Gastroesophageal sphincter (tissue), 4 donors: ENCODE results near the gene HNRNPA2B1. TPM values are rescaled to one million over a fixed set of nuclear protein-coding genes. Genes with fewer than 3 reads are reported as not detected.

Source experiments
- ATAC-seq: fragments of 150-250 bp; one replicate; pipeline ENCODE4 v1.9.1; 2016; ENCODE audit warnings: mild to moderate bottlenecking, moderate library complexity
- H3K27ac ChIP-seq, 4 donors: fragments of 200-600 bp; sonication (generic) in 3 of 4; 1 replicate in 3 of 4; 2 replicates in 1 of 4; pipeline ENCODE4 v1.5.1; 2016 to 2019
- H3K27me3 ChIP-seq: fragments of 200-600 bp; sonication (generic); one replicate; pipeline ENCODE4 v1.5.1; 2019
- H3K36me3 ChIP-seq, 2 donors: fragments of 200-600 bp; sonication (generic); one replicate each; pipeline ENCODE4 v1.5.1; 2019; ENCODE audit warnings: control low read depth in 1 of 2
- H3K4me1 ChIP-seq, 3 donors: fragments of 200-600 bp; sonication (generic); 1 replicate in 2 of 3; 2 replicates in 1 of 3; pipeline ENCODE4 v1.5.1; 2016 to 2019; ENCODE audit warnings: control low read depth in 2 of 3
- H3K4me3 ChIP-seq, 2 donors: fragments of 200-600 bp; sonication (generic); one replicate each; pipeline ENCODE4 v1.5.1; 2019; ENCODE audit warnings: mild to moderate bottlenecking in 1 of 2, moderate library complexity in 1 of 2
- H3K9me3 ChIP-seq, 3 donors: fragments of 200-600 bp; sonication (generic); one replicate each; pipeline ENCODE4 v1.5.1; 2017 to 2019; ENCODE audit warnings: control low read depth in 2 of 3
- EP300 ChIP-seq: sonication (generic); formaldehyde crosslinking; IDR thresholded peaks from one replicate; pipeline ENCODE4 v1.6.1; 2017; ENCODE audit warnings: antibody characterized with exemption, mild to moderate bottlenecking
- POLR2A ChIP-seq, 2 donors: fragments of 450-650 bp; IDR thresholded peaks; one replicate each; pipeline ENCODE4 v1.6.1; 2017; ENCODE audit warnings: antibody characterized with exemption in 2 of 2, mild to moderate bottlenecking in 2 of 2, moderate library complexity in 1 of 2
- POLR2AphosphoS5 ChIP-seq: sonication (generic); formaldehyde crosslinking; IDR thresholded peaks from one replicate; pipeline ENCODE4 v1.6.1; 2017; ENCODE audit warnings: antibody characterized with exemption
- WGBS, 2 donors: methylation state at CpG; one replicate each; pipeline ENCODE4 v1.1.5; 2018; ENCODE audit warnings: low coverage in 1 of 2; 5-methylcytosine and 5-hydroxymethylcytosine counted together
- total RNA-seq, 4 donors: library from RNA; depleted of rRNA; stranded (reverse); fragments of >200 nt; gene quantifications; one replicate each; pipeline ENCODE4 v1.1.0, GENCODE V29; 2016
- TF ChIP-seq, protein P1 (sequence below), 4 experiments: fragments of 200-600 bp in 2 of 4; fragments of 450-650 bp in 2 of 4; sonication (generic) in 1 of 4; IDR thresholded peaks; one replicate each; pipeline ENCODE4 v1.5.1; 2017 to 2019; ENCODE audit warnings: antibody characterized with exemption in 4 of 4, mild to moderate bottlenecking in 2 of 4, moderate library complexity in 2 of 4

Gene HNRNPA2B1
- total RNA-seq, 4 donors from 2014 or later, result 171 to 210 (median 189) TPM

DNA sequence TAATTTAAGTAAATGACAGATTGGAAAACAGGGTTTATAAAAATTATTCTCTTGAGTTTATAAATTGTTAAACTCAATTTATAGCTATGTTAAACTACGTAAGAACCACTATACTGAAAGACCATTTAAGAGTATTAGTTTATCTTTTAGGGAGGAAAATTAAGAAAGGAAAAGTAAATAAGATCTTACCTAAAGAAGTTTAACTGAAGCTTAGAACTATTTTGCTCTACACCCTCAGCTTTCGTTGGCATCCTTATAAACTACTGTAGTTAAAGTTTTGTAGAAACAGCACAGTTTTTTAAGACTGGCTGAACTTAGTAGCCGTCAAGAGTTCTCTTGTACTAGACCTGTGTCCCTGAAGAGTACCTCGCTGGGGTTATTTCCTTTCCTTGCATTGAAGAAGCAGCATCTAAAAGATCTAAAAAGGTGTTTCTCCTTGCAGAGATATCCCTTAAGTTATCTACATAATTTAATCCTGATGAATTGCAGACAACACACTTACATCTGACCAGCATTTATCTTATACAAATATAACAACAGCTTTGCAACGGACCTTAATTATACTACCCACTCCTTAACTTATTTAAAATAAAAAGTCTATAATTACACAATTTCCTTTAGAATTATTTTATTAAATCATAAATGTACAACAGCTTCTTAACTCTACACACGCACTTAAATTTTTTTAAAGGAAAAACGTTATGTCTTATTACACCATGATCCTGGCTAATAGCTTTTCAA is 9.1 kb downstream of the HNRNPA2B1 start:
- H3K9me3 ChIP-seq, result no peaks in the 10 kb centered on the region
- TF ChIP-seq EP300 (no peak), POLR2A (IDR thresholded peaks at IDR 0.05) (no peak), POLR2AphosphoS5 (no peak)
- TF ChIP-seq, protein P1, sequence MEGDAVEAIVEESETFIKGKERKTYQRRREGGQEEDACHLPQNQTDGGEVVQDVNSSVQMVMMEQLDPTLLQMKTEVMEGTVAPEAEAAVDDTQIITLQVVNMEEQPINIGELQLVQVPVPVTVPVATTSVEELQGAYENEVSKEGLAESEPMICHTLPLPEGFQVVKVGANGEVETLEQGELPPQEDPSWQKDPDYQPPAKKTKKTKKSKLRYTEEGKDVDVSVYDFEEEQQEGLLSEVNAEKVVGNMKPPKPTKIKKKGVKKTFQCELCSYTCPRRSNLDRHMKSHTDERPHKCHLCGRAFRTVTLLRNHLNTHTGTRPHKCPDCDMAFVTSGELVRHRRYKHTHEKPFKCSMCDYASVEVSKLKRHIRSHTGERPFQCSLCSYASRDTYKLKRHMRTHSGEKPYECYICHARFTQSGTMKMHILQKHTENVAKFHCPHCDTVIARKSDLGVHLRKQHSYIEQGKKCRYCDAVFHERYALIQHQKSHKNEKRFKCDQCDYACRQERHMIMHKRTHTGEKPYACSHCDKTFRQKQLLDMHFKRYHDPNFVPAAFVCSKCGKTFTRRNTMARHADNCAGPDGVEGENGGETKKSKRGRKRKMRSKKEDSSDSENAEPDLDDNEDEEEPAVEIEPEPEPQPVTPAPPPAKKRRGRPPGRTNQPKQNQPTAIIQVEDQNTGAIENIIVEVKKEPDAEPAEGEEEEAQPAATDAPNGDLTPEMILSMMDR (IDR thresholded peaks at IDR 0.05), result no peak
- H3K27me3 ChIP-seq, result no peaks in the 10 kb centered on the region
- no peak overlapping the region for H3K4me3 ChIP-seq
- H3K4me1 ChIP-seq, result peaks cover 27 to 75% (median 28%) of the 10 kb centered on the region in 3 donors
- WGBS, 2 donors, result 65 to 69% methylated on average over 7 of the region's 7 CpGs
- no peak overlapping the region for H3K27ac ChIP-seq
- ATAC-seq, result no peak
- H3K36me3 ChIP-seq, result peaks cover 49 to 98% of the 10 kb centered on the region in 2 donors

DNA sequence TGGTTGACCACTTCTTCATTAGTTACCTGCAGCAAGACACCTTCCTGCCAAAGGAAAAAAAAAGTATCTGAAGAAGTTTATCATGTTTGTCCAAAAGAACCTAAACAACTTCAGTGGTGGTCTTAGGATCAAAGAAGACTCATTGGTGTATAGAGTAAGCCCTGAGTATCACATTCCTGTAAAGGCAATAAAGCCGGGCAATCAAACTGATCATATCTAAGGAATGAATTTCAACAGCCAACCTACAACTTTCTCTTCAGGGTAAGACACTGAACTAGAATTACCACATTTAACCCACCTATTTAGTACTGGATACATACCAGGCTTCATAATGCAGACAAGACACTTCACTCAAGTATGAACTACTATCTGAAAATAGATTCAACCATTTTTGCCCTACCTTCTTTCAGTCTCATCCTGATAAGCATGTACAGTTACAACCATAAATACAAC is 10.1 kb downstream of the HNRNPA2B1 start:
- peaks cover 18 to 66% (median 19%) of the 10 kb centered on the region in 3 donors for H3K4me1 ChIP-seq
- no peaks in the 10 kb centered on the region for H3K27me3 ChIP-seq
- H3K4me3 ChIP-seq, result no peak overlapping the region
- H3K36me3 ChIP-seq, result peaks cover 39 to 91% of the 10 kb centered on the region in 2 donors
- no peak overlapping the region for H3K27ac ChIP-seq
- ATAC-seq, result no peak
- TF ChIP-seq POLR2AphosphoS5 (no peak), EP300 (no peak), POLR2A (IDR thresholded peaks at IDR 0.05) (no peak)
- TF ChIP-seq, protein P1 (IDR thresholded peaks at IDR 0.05), result no peak
- WGBS, 2 donors, result 53 to 100% methylated on average over 1 of the region's 1 CpG
- H3K9me3 ChIP-seq, result no peaks in the 10 kb centered on the region

DNA sequence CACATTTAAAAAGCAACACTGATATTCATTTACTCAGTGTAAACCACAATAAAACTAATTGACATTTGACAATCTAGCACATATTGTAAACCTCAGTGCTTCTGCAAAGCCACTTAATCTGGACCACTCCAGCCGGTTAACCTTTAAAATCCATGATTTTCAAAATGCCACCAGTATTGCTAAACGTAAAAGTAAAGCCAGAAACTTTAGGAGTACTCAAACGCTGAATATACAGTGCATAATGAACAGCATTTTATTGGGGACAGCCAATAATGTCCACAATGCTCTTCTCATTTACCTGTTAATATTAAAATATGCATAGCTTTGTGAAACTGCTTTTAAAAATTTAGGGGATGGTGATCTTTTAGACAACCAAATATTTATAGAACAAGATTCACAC is 10.8 kb downstream of the HNRNPA2B1 start:
- 62 to 82% methylated on average over 3 of the region's 3 CpGs for WGBS, 2 donors
- H3K9me3 ChIP-seq, result no peaks in the 10 kb centered on the region
- ATAC-seq, result no peak
- TF ChIP-seq, protein P1 (IDR thresholded peaks at IDR 0.05), result no peak
- TF ChIP-seq POLR2AphosphoS5, result no peak
- TF ChIP-seq EP300, result no peak
- TF ChIP-seq POLR2A (IDR thresholded peaks at IDR 0.05), result no peak
- peaks cover 13 to 58% (median 15%) of the 10 kb centered on the region in 3 donors for H3K4me1 ChIP-seq
- peaks cover 36 to 84% of the 10 kb centered on the region in 2 donors for H3K36me3 ChIP-seq
- H3K27me3 ChIP-seq, result no peaks in the 10 kb centered on the region
- H3K4me3 ChIP-seq, result no peak overlapping the region
- no peak overlapping the region for H3K27ac ChIP-seq

DNA sequence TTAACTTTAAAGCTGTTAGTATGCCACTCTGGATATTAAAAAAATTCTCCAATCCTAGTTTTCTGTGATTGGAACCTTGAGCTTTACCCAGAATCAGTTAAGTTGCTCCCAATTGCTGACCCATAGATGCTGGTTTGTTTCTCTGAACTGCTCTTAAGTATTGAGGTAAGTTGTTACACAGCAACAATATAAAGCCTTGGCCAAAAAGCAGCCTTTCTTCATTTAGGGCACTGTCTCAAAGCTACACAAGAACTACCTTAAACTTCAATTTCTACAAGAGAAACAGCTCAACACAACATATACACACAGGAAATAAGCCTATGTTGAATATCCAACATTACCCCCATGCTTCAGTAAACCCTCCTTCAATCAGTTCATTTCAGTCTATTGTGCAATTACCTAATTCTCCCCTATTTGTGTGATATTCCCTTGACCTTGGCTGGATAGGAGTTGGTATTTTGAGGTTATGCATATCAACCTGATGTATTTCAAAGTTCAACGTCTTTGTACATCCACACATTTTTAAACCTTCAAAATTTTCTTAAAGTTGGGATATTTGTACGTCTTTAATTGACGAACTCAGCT is 11.5 kb downstream of the HNRNPA2B1 start:
- peaks cover 36 to 77% of the 10 kb centered on the region in 2 donors for H3K36me3 ChIP-seq
- H3K27me3 ChIP-seq, result no peaks in the 10 kb centered on the region
- TF ChIP-seq POLR2AphosphoS5 (peak; percentile 21), EP300 (no peak), POLR2A (IDR thresholded peaks at IDR 0.05) (peak in 1 of 2 donors; percentile 10)
- TF ChIP-seq, protein P1 (IDR thresholded peaks at IDR 0.05), result no peak
- no peak overlapping the region for H3K4me3 ChIP-seq
- whole genome bisulfite sequencing, 2 donors, result 96 to 97% methylated on average over 3 of the region's 3 CpGs
- no peak overlapping the region for H3K27ac ChIP-seq
- H3K9me3 ChIP-seq, result no peaks in the 10 kb centered on the region
- peaks cover 7 to 52% (median 15%) of the 10 kb centered on the region in 3 donors for H3K4me1 ChIP-seq
- ATAC-seq, result no peak
